ENCODE measurements around the gene LRAT.

LRAT gene

GRCh38 chr4:154778264-154778663, 34.5 kb downstream of the LRAT start:
- no peak for DNase-seq

GRCh38 chr4:154779362-154779947, 35.7 kb downstream of the LRAT start:
- no peak for DNase-seq

- DNase-seq, result no peak
Observed at GRCh38 chr4:154781126-154781982, 37.6 kb downstream of the LRAT start, which contains the start of gene RBM46. TSS of gene RBM46 (plus strand) at chr4:154781272. CDS start at chr4:154796753, 15,481 bp downstream.

- DNase-seq, result no peak
Observed at GRCh38 chr4:154781983-154782293, 38.1 kb downstream of the LRAT start.

All from activated T-cell treated with anti-CD3 and anti-CD28 coated beads, Interleukin-2, amount 50 U/mL, for 48 hours (primary cell).